Activated CD8-positive, alpha-beta memory T cell treated with anti-CD3 and anti-CD28 coated beads, Interleukin-2, amount 10 ng/mL, durations not matched to agents 7 days and 5 days (primary cell): Measurements from ENCODE around the gene MAMDC4. TPM values are rescaled to one million over a fixed set of nuclear protein-coding genes. Genes with fewer than 3 reads are reported as not detected.

Experiments used
- ATAC-seq: fragments of 150-1000 bp; cut with Tn5 transposase; one replicate; pipeline ENCODE4 v1.10.0; 2021; ENCODE audit warnings: moderate library complexity
- CTCF ChIA-PET: fragments of 350-600 bp; sonication (Branson Sonifier 250); formaldehyde crosslinking; loops from one replicate; lab custom pipeline; 2021; ENCODE audit warnings: antibody characterized with exemption; lab: Charles Lee
- DNase-seq: peaks from one replicate; pipeline ENCODE4 v3.0.0-alpha.2; 2020
- H3K27ac Mint-ChIP-seq: one replicate; pipeline ENCODE4 v1.8.0; 2021; ENCODE audit warnings: mild to moderate bottlenecking, mixed read lengths
- H3K27me3 Mint-ChIP-seq: one replicate; pipeline ENCODE4 v1.8.0; 2021; ENCODE audit warnings: mixed read lengths
- H3K36me3 Mint-ChIP-seq: one replicate; pipeline ENCODE4 v1.8.0; 2021; ENCODE audit warnings: mild to moderate bottlenecking, mixed read lengths
- H3K4me1 Mint-ChIP-seq: one replicate; pipeline ENCODE4 v1.8.0; 2021; ENCODE audit warnings: mixed read lengths
- H3K4me3 Mint-ChIP-seq: one replicate; pipeline ENCODE4 v1.8.0; 2021; ENCODE audit warnings: mild to moderate bottlenecking, moderate library complexity, mixed read lengths
- H3K9me3 Mint-ChIP-seq: one replicate; pipeline ENCODE4 v1.8.0; 2022; ENCODE audit warnings: low read depth, mixed read lengths
- total RNA-seq, 2 experiments: library from RNA; stranded (reverse); gene quantifications; one replicate each; pipeline ENCODE4 v1.2.3, GENCODE V29; 2021

MAMDC4 gene
- total RNA-seq, 2 experiments from 2014 or later = 13.4 to 15.5 TPM

DNA sequence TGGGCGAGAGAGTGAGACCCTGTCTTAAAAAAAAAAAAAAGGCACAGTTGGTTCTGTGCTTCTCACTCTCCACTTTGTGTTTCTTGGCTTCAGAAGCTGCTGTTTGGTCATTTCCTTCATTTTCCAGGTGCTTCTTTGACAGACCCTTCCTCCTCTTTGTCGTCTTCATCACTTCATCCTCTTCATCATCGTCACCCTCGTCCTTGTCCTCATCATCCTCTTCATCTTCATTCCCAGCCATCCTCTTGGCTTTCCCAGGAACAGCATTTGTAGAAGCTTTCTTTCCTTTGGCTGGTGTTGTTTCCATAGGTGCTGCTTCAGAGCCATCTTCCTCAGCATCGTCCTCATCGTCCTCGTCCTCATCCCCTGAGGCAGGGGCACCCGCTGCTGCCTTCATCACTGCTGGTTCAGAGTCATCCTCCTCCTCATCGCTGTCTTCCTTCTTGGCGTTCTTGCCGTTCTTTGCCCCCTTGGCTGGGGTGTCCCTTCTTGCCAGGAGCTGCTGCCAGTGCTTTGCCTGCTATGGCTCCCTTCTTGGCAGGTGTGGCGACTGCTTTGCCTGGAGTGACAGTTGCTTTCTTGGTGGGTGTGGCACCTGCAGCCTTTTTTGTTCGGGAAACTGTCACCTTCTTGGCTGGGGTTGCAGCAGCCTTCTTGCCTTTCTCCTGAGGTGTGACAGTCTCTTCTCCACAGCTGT, 37.3 kb upstream of the MAMDC4 start:
- DNase-seq (no peak), ATAC-seq (no peak)
- Mint-ChIP-seq H3K27ac (peak overlapping the region; percentile 35), H3K36me3 (peaks cover 30% of the 10 kb centered on the region), H3K27me3 (no peaks in the 10 kb centered on the region), H3K9me3 (no peaks in the 10 kb centered on the region), H3K4me1 (peaks cover 38% of the 10 kb centered on the region), H3K4me3 (no peak overlapping the region)
- CTCF ChIA-PET = interaction anchor here (0.9 to 3.3 kb wide), 6 partner anchors 8 to 220 kb away, joined by 3 to 13 read pairs (median 5); partner anchors contain the start of gene AJM1

DNA sequence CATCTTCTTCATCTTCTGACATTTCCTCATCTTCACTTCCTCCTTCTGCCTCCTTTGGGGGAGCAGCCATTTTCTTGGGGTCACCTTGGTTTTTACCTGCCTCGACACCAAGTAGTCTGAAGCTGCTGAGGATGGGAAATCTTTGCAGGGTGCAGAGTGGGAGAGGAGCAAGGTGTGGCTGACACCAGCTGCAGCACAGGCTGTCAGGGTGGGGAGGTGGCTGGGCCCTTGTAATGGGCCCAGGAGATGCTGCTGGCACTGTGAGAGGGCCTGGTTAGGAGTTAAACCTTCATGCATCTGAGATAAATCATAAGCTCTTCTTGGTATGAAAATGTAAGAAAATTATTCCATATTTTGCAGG, 36.7 kb upstream of the MAMDC4 start:
- ATAC-seq = no peak
- DNase-seq = no peak
- CTCF ChIA-PET = interaction anchor here (0.9 to 3.3 kb wide), 6 partner anchors 9 to 220 kb away, joined by 3 to 13 read pairs (median 5); partner anchors contain the start of gene AJM1
- H3K36me3 Mint-ChIP-seq = peaks cover 27% of the 10 kb centered on the region
- no peak overlapping the region for H3K27ac Mint-ChIP-seq
- H3K27me3 Mint-ChIP-seq = no peaks in the 10 kb centered on the region
- H3K4me3 Mint-ChIP-seq = no peak overlapping the region
- no peaks in the 10 kb centered on the region for H3K9me3 Mint-ChIP-seq
- H3K4me1 Mint-ChIP-seq = peaks cover 34% of the 10 kb centered on the region

DNA sequence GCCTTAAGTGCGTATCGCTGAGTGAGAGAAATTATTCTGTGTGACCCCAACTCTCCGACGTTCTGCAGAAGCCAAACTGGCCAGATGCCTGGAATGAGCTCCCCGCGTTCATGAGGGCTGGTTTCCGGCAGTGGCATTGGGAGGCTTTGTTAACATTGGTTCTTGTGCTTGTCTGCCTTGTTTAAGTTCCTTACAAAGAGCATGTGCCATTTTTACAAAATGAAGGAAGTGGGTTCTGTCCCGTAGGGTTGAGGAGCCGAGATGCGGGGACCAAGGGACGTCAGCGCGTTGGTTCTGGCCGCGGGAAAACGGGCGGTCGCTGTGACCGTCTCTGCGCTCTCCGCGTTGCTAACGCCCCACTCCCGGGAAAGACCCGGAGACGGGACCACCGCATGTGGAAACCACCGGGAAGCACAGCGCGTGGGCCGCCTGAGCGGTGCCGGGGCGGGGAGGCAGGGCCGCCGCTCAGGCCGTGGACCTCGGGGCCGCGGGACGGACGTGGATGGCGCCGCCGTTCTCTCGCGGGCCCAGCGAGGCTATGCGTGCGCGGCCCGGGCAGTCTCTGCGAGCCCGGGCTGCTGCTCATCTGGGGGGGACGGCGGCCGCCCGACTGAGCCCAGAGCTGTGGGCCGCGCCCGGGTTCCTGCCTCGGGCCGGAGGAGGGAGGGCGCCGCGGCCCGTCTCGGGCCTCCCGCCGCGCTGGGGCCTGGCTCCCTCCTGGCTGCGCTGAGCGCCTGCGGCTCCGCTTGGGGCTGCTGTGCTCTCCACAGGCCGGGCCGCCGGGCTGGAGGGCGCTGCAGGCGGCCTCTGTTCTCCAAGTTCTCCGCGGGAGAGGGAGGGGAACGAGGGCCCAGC, 30.9 kb upstream of the MAMDC4 start:
- no peak overlapping the region for H3K27ac Mint-ChIP-seq
- ATAC-seq (no peak), DNase-seq (no peak)
- CTCF ChIA-PET = interaction anchor here (1.9 to 2.8 kb wide), 3 partner anchors 12 to 208 kb away, joined by 5 to 8 read pairs (median 7); partner anchors contain the start of gene AJM1
- H3K4me1 Mint-ChIP-seq = peaks cover 4% of the 10 kb centered on the region
- H3K9me3 Mint-ChIP-seq = no peaks in the 10 kb centered on the region
- H3K4me3 Mint-ChIP-seq = no peak overlapping the region
- no peaks in the 10 kb centered on the region for H3K27me3 Mint-ChIP-seq
- H3K36me3 Mint-ChIP-seq = peaks cover 9% of the 10 kb centered on the region

- no peaks in the 10 kb centered on the region for H3K27me3 Mint-ChIP-seq
- H3K9me3 Mint-ChIP-seq = no peaks in the 10 kb centered on the region
- no peak overlapping the region for H3K27ac Mint-ChIP-seq
- no peak overlapping the region for H3K4me3 Mint-ChIP-seq
- ATAC-seq = no peak
- CTCF ChIA-PET = interaction anchor here (1.3 to 2.8 kb wide), 2 partner anchors 20 to 21 kb away, joined by 3 to 8 read pairs; partner anchors contain the start of gene AJM1
- H3K36me3 Mint-ChIP-seq = peaks cover 8% of the 10 kb centered on the region
- DNase-seq = no peak
- H3K4me1 Mint-ChIP-seq = peaks cover 2% of the 10 kb centered on the region
Observed at GRCh38 chr9:136821826-136822544, 30.2 kb upstream of the MAMDC4 start.

GRCh38 chr9:136823136-136824046, 28.8 kb upstream of the MAMDC4 start:
- Mint-ChIP-seq H3K9me3 (no peaks in the 10 kb centered on the region), H3K27ac (no peak overlapping the region), H3K27me3 (no peaks in the 10 kb centered on the region), H3K36me3 (peaks cover 6% of the 10 kb centered on the region), H3K4me3 (no peak overlapping the region), H3K4me1 (no peaks in the 10 kb centered on the region)
- ATAC-seq (no peak), DNase-seq (no peak)
- CTCF ChIA-PET = interaction anchor here (0.7 to 2.8 kb wide), 6 partner anchors 8 to 263 kb away, joined by 3 to 8 read pairs (median 4); partner anchors contain the start of genes AJM1 and MAN1B1

GRCh38 chr9:136824496-136825225, 27.5 kb upstream of the MAMDC4 start:
- no peak overlapping the region for H3K27ac Mint-ChIP-seq
- no peaks in the 10 kb centered on the region for H3K4me1 Mint-ChIP-seq
- DNase-seq (no peak), ATAC-seq (no peak)
- H3K9me3 Mint-ChIP-seq = no peaks in the 10 kb centered on the region
- H3K4me3 Mint-ChIP-seq = no peak overlapping the region
- no peaks in the 10 kb centered on the region for H3K27me3 Mint-ChIP-seq
- CTCF ChIA-PET = interaction anchor here (0.9 to 2.1 kb wide), 3 partner anchors 9 to 211 kb away, joined by 4 to 5 read pairs (median 5); no protein-coding TSS in a partner anchor
- H3K36me3 Mint-ChIP-seq = peaks cover 2% of the 10 kb centered on the region

DNA sequence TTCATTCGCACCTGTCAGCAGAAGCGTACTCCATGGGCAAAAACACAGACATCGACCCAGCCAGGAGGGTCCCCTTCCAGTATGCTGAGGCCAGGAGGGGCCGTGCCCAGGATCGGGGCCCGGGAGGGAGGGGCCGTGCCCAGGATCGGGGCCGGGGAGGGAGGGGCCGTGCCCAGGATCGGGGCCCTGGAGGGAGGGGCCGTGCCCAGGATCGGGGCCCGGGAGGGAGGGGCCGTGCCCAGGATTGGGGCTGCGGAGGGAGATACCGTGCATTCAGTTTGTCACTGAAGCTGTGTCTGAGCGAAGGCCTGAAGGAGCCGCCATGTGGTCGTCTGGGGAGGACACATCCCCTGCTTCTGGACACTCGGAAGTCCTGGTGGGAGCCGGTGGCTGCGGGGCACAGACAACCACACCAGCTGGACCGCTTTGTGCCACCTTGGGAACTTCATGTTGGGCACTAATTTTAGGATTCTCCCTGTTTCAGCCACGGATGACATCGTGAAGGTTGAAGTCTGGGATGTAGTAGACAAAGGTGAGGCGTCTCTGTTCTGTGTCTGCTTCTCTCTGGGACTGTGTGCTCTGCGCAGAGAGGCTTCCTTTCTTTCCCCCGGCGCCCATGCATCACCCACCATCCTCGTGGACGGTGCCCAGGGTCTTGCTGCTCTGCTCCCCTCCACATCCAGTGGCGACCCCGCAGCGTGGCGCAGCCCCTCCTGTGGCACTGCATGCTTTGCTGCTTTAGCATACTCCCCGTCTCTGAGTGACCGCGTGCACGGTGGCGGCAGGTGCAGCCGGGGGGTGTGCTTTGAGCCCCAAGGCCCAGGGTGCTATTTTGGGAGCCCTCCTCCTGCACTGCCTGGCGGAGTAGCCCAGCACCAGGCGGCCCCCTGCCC, 26.6 kb upstream of the MAMDC4 start:
- Mint-ChIP-seq H3K27me3 (no peaks in the 10 kb centered on the region), H3K4me1 (no peaks in the 10 kb centered on the region), H3K9me3 (no peaks in the 10 kb centered on the region), H3K27ac (no peak overlapping the region), H3K36me3 (peaks cover 2% of the 10 kb centered on the region), H3K4me3 (no peak overlapping the region)
- CTCF ChIA-PET = interaction anchor here (2.1 kb wide), 2 partner anchors 10 to 210 kb away, joined by 5 read pairs; no protein-coding TSS in a partner anchor
- ATAC-seq (no peak), DNase-seq (no peak)

DNA sequence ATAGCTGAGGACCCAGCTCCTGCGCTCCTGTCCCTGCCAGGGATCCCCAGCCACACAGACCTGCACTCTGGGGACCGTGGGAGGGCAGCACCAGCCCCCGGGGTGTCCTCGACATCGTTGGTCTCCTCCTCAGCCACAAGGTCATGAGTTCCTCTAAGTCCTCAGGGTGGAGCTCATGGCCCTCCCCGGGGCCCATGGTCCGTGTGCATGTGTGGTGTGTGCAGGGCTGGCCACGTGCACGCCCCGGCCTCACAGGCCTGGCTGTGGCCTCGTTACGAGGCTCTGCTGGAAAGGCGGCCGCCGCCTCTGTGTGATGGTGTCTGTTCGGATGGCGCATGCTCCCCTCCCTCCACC, 26.0 kb upstream of the MAMDC4 start:
- CTCF ChIA-PET = no interaction called here
- DNase-seq (no peak), ATAC-seq (no peak)
- Mint-ChIP-seq H3K27me3 (no peaks in the 10 kb centered on the region), H3K27ac (no peak overlapping the region), H3K9me3 (no peaks in the 10 kb centered on the region), H3K36me3 (peaks cover under 1% of the 10 kb centered on the region), H3K4me3 (no peak overlapping the region), H3K4me1 (no peaks in the 10 kb centered on the region)

GRCh38 chr9:136826703-136827582, 25.2 kb upstream of the MAMDC4 start:
- H3K9me3 Mint-ChIP-seq = no peaks in the 10 kb centered on the region
- H3K36me3 Mint-ChIP-seq = peaks cover 2% of the 10 kb centered on the region
- DNase-seq (no peak), ATAC-seq (no peak)
- H3K27me3 Mint-ChIP-seq = no peaks in the 10 kb centered on the region
- no peak overlapping the region for H3K4me3 Mint-ChIP-seq
- no peaks in the 10 kb centered on the region for H3K4me1 Mint-ChIP-seq
- no peak overlapping the region for H3K27ac Mint-ChIP-seq
- CTCF ChIA-PET = interaction anchor here (1.1 kb wide), 1 partner anchor 220 kb away, joined by 3 read pairs; no protein-coding TSS in a partner anchor

- no peak for ATAC-seq
- H3K27me3 Mint-ChIP-seq = no peaks in the 10 kb centered on the region
- no peaks in the 10 kb centered on the region for H3K4me1 Mint-ChIP-seq
- H3K36me3 Mint-ChIP-seq = peaks cover 2% of the 10 kb centered on the region
- no peaks in the 10 kb centered on the region for H3K9me3 Mint-ChIP-seq
- no peak for DNase-seq
- no peak overlapping the region for H3K27ac Mint-ChIP-seq
- no peak overlapping the region for H3K4me3 Mint-ChIP-seq
- CTCF ChIA-PET = interaction anchor here (1.1 kb wide), 1 partner anchor 219 kb away, joined by 3 read pairs; no protein-coding TSS in a partner anchor
Observed at GRCh38 chr9:136827794-136828473, 24.2 kb upstream of the MAMDC4 start.
